ENCODE results near the gene ITGB3. TPM values are rescaled to one million over a fixed set of nuclear protein-coding genes. Genes with fewer than 3 reads are reported as not detected.

The ITGB3 gene
- total and polyA plus RNA-seq, 10 donors = 0.30 to 56.0 (median 31.1) TPM

GRCh38 chr17:47262586-47262985 is 9.0 kb downstream of the ITGB3 start:
- H3K4me3 ChIP-seq = no peak overlapping the region
- peak overlapping the region in 1 of 8 donors; percentile 8 for H3K27ac ChIP-seq
- intact Hi-C loops (cut with DNase I; ENCODE audit: low total_unique reads) = no loop called here
- H3K4me1 ChIP-seq = peaks cover 0 to 25% (median 9%) of the 10 kb centered on the region in 6 donors
- H3K36me3 ChIP-seq = no peaks in the 10 kb centered on the region
- peaks cover 0 to 10% (median 0%) of the 10 kb centered on the region in 7 donors for H3K27me3 ChIP-seq (replicated peaks in 1 of 7)
- WGBS, 5 donors = 48 to 70% (median 62%) methylated on average over 7 of the region's 7 CpGs
- TF ChIP-seq POLR2AphosphoS5 (IDR thresholded peaks at IDR 0.05) = no peak
- no peak for TF ChIP-seq CTCF (IDR thresholded peaks at IDR 0.05 in 8 of 11, conservative IDR thresholded peaks at IDR 0.05 in 3 of 11)
- no peak for TF ChIP-seq POLR2A (IDR thresholded peaks at IDR 0.05)
- no peak for DNase-seq
- H3K9me3 ChIP-seq = no peaks in the 10 kb centered on the region

- no peaks in the 10 kb centered on the region for H3K27me3 ChIP-seq (replicated peaks in 1 of 7)
- no peak overlapping the region for H3K4me3 ChIP-seq
- H3K36me3 ChIP-seq = no peaks in the 10 kb centered on the region
- no peak overlapping the region for H3K27ac ChIP-seq
- intact Hi-C loops (cut with DNase I; ENCODE audit: low total_unique reads) = no loop called here
- WGBS, 5 donors = 86 to 96% (median 93%) methylated on average over 2 of the region's 2 CpGs
- peaks cover 0 to 6% (median 0%) of the 10 kb centered on the region in 8 donors for H3K9me3 ChIP-seq
- no peak for DNase-seq
- TF ChIP-seq POLR2A (IDR thresholded peaks at IDR 0.05) (no peak), CTCF (IDR thresholded peaks at IDR 0.05 in 8 of 11, conservative IDR thresholded peaks at IDR 0.05 in 3 of 11) (no peak), POLR2AphosphoS5 (IDR thresholded peaks at IDR 0.05) (no peak)
- peaks cover 0 to 13% (median 3%) of the 10 kb centered on the region in 6 donors for H3K4me1 ChIP-seq
Measured at GRCh38 chr17:47264166-47264565, 10.5 kb downstream of the ITGB3 start.

- Histone ChIP-seq H3K27ac (no peak overlapping the region), H3K9me3 (peaks cover 0 to 6% (median 0%) of the 10 kb centered on the region in 8 donors), H3K36me3 (no peaks in the 10 kb centered on the region), H3K4me3 (no peak overlapping the region), H3K27me3 (replicated peaks in 1 of 7) (no peaks in the 10 kb centered on the region), H3K4me1 (peaks cover 0 to 13% (median 3%) of the 10 kb centered on the region in 6 donors)
- TF ChIP-seq POLR2AphosphoS5 (IDR thresholded peaks at IDR 0.05) (no peak), CTCF (IDR thresholded peaks at IDR 0.05 in 8 of 11, conservative IDR thresholded peaks at IDR 0.05 in 3 of 11) (no peak), POLR2A (IDR thresholded peaks at IDR 0.05) (no peak)
- 62 to 91% (median 83%) methylated on average over 2 of the region's 2 CpGs for WGBS, 5 donors
- DNase-seq = no peak
- intact Hi-C loops (cut with DNase I; ENCODE audit: low total_unique reads) = no loop called here
Measured at GRCh38 chr17:47265983-47266541, 12.4 kb downstream of the ITGB3 start.

GRCh38 chr17:47266782-47267181 is 13.2 kb downstream of the ITGB3 start:
- DNase-seq = no peak
- H3K27ac ChIP-seq = no peak overlapping the region
- 85 to 95% (median 89%) methylated on average over 6 of the region's 6 CpGs for WGBS, 5 donors

More at GRCh38 chr17:47266782-47267181, 13.2 kb downstream of the ITGB3 start:
- Histone ChIP-seq H3K4me3 (no peak overlapping the region), H3K4me1 (peaks cover 0 to 13% (median 3%) of the 10 kb centered on the region in 6 donors), H3K9me3 (peaks cover 0 to 6% (median 0%) of the 10 kb centered on the region in 8 donors), H3K36me3 (no peaks in the 10 kb centered on the region), H3K27me3 (replicated peaks in 1 of 7) (no peaks in the 10 kb centered on the region)
- intact Hi-C loops (cut with DNase I; ENCODE audit: low total_unique reads) = no loop called here
- TF ChIP-seq CTCF (IDR thresholded peaks at IDR 0.05 in 8 of 11, conservative IDR thresholded peaks at IDR 0.05 in 3 of 11) (no peak), POLR2AphosphoS5 (IDR thresholded peaks at IDR 0.05) (no peak), POLR2A (IDR thresholded peaks at IDR 0.05) (no peak)

Measured in spleen (tissue), 11 donors.